Colonic mucosa (tissue), 4 donors: ENCODE data around the gene DEFB124. TPM values are rescaled to one million over a fixed set of nuclear protein-coding genes. Genes with fewer than 3 reads are reported as not detected.
A peak's percentile ranks its signal among the peaks of the same experiment; 100 is the strongest.

Source experiments
- DNase-seq: peaks from one replicate; pipeline ENCODE4 v3.0.0-alpha.2; 2020
- H3K27ac ChIP-seq: fragments of 200-600 bp; one replicate; pipeline ENCODE4 v1.8.0; 2021
- H3K27me3 ChIP-seq: fragments of 200-600 bp; one replicate; pipeline ENCODE4 v1.8.0; 2021
- H3K36me3 ChIP-seq: fragments of 200-600 bp; one replicate; pipeline ENCODE4 v1.8.0; 2021
- H3K4me1 ChIP-seq: fragments of 200-600 bp; one replicate; pipeline ENCODE4 v1.8.0; 2021; ENCODE audit warnings: mild to moderate bottlenecking
- H3K4me3 ChIP-seq: fragments of 200-600 bp; one replicate; pipeline ENCODE4 v1.8.0; 2021
- H3K9ac ChIP-seq, 2 donors: one replicate each; pipeline ENCODE4 v1.7.0; 2013; ENCODE audit warnings: control low read depth in 2 of 2, low read depth in 2 of 2, low read length in 2 of 2
- H3K9me3 ChIP-seq: fragments of 200-600 bp; one replicate; pipeline ENCODE4 v1.8.0; 2021
- intact Hi-C: fragments of 100-400 bp; cut with DNase I; formaldehyde crosslinking; loops from one replicate; pipeline ENCODE4 v1.14.1; 2022
- total RNA-seq, 2 donors: library from RNA; stranded (reverse); fragmentation: NEBNext Ultra II Directional in 1 of 2; extraction: Animal tissue kit (Norgen Biotek cat#: 25700) in 1 of 2; gene quantifications; one replicate each; pipeline ENCODE4 v1.2.1, GENCODE V29; 2021
- TF ChIP-seq, protein P1 (sequence below): fragments of 200-600 bp; IDR thresholded peaks from one replicate; pipeline ENCODE4 v1.8.0; 2022; ENCODE audit warnings: antibody characterized with exemption, mild to moderate bottlenecking
- donor health status: healthy.
- donor health status: DM: no; HTN: no; CAD: no.
- donor health status: DM: no; HTN: no; CAD: no.

The DEFB124 gene
- total RNA-seq, 2 donors from 2014 or later, result not detected

DNA sequence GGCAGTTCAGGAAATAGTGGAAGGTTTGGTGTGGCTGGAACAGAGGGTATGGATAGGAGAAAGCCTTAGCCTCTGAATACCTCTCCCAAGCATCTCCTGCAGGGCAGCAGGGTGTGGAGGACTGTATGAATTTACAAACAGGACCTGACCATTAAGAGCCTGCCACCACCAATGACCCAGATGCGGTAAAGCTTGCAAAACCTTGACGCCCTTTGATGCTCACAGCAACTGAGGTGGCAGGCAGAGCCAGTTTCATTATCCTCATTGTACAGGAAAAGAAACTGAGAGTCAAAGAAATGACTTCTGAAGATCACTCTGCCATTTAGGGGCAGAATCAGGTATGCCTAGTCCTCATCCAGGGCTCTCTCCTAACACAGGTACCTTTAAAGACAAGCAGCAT is 41.7 kb upstream of the DEFB124 start:
- Histone ChIP-seq H3K27ac (no peak overlapping the region), H3K36me3 (no peaks in the 10 kb centered on the region), H3K9ac (no peak overlapping the region), H3K4me3 (no peak overlapping the region), H3K27me3 (no peaks in the 10 kb centered on the region), H3K4me1 (peaks cover 16% of the 10 kb centered on the region), H3K9me3 (no peaks in the 10 kb centered on the region)
- no peak for DNase-seq
- TF ChIP-seq, protein P1, sequence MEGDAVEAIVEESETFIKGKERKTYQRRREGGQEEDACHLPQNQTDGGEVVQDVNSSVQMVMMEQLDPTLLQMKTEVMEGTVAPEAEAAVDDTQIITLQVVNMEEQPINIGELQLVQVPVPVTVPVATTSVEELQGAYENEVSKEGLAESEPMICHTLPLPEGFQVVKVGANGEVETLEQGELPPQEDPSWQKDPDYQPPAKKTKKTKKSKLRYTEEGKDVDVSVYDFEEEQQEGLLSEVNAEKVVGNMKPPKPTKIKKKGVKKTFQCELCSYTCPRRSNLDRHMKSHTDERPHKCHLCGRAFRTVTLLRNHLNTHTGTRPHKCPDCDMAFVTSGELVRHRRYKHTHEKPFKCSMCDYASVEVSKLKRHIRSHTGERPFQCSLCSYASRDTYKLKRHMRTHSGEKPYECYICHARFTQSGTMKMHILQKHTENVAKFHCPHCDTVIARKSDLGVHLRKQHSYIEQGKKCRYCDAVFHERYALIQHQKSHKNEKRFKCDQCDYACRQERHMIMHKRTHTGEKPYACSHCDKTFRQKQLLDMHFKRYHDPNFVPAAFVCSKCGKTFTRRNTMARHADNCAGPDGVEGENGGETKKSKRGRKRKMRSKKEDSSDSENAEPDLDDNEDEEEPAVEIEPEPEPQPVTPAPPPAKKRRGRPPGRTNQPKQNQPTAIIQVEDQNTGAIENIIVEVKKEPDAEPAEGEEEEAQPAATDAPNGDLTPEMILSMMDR, result no peak
- intact Hi-C loops, result no loop called here

DNA sequence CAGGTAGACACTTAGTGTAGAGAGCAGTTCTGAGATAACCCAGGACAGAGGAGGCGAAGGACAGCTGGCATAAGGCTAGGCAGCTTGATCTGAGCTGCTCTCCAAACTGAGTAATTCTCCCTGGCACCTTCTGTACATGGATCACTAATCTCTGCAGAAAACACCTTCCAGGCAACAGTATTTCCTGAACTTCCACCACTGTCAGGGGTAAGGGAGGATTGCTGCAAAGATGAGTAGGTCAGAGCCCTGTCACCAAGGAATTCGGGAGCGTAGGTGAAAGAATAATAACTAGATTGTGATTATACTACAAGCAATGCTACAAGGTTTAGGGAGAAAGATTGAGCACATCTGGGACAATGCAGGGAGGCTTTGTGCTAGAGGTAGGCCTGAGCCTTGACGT is 41.2 kb upstream of the DEFB124 start:
- H3K9ac ChIP-seq, result peak overlapping the region in 1 of 2 donors; percentile 29
- no peaks in the 10 kb centered on the region for H3K36me3 ChIP-seq
- no peak overlapping the region for H3K27ac ChIP-seq
- no peak overlapping the region for H3K4me3 ChIP-seq
- no peaks in the 10 kb centered on the region for H3K9me3 ChIP-seq
- intact Hi-C loops, result no loop called here
- no peak for DNase-seq
- H3K27me3 ChIP-seq, result no peaks in the 10 kb centered on the region
- peaks cover 16% of the 10 kb centered on the region for H3K4me1 ChIP-seq
- TF ChIP-seq, protein P1, result no peak

DNA sequence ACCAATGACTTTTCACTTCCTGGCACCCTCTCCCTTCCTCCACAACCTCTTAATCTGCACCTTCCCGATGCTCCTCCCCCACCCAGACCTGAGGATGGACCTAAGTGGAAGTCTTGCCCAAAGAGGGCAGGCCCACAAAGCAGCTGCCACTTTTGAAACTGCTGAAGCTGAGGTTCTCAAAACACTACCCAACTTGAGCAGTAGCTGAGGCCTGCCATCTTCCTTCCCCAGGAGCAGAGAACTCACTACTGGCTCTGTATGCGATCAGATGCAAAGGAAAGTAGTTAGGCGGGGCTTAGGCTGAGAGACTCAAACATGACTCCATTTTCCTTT is 40.8 kb upstream of the DEFB124 start:
- TF ChIP-seq, protein P1, result no peak
- Histone ChIP-seq H3K27me3 (no peaks in the 10 kb centered on the region), H3K9me3 (no peaks in the 10 kb centered on the region), H3K4me3 (peak overlapping the region; percentile 98), H3K36me3 (no peaks in the 10 kb centered on the region), H3K9ac (peak overlapping the region in 1 of 2 donors; percentile 29), H3K4me1 (peaks cover 16% of the 10 kb centered on the region), H3K27ac (no peak overlapping the region)
- intact Hi-C loops, result no loop called here
- no peak for DNase-seq

DNA sequence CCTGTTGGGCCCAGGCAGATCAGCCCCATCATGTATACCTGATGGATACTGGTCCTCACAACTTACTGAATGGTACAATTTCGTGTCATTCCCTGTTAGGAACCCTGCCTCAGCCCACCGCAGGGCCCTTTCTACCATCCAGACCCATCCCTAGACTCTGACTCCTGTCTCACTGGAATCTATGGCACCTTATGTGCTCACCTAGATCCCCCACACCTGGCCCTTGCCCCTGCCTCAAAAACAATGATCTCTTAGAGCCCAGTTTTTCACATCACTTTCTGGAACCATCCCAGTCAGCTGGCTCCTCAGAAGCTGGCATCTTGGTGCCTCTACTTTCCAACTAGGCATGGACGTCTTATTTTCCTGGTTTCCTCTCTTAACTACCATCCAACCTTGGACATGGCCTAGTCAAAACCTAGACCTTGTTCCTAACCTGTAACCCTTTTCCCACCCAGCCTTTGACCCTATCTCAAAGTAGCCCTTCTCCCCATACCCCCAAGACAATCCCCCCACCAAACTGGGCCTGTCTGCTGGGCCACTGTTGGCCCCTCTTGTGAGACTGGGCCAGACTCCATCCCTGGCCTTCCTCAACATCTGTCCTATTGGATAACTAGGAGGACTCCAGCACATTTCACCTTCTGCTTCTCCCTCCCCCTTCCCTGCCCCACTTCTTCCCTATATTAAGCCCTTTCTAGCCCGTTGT is 40.3 kb upstream of the DEFB124 start:
- Histone ChIP-seq H3K9me3 (no peaks in the 10 kb centered on the region), H3K9ac (peak overlapping the region; percentile 75 to 92), H3K27ac (peak overlapping the region; percentile 71), H3K36me3 (no peaks in the 10 kb centered on the region), H3K27me3 (no peaks in the 10 kb centered on the region), H3K4me1 (peaks cover 16% of the 10 kb centered on the region), H3K4me3 (peak overlapping the region; percentile 98)
- DNase-seq, result no peak
- intact Hi-C loops, result no loop called here
- TF ChIP-seq, protein P1, result no peak

DNA sequence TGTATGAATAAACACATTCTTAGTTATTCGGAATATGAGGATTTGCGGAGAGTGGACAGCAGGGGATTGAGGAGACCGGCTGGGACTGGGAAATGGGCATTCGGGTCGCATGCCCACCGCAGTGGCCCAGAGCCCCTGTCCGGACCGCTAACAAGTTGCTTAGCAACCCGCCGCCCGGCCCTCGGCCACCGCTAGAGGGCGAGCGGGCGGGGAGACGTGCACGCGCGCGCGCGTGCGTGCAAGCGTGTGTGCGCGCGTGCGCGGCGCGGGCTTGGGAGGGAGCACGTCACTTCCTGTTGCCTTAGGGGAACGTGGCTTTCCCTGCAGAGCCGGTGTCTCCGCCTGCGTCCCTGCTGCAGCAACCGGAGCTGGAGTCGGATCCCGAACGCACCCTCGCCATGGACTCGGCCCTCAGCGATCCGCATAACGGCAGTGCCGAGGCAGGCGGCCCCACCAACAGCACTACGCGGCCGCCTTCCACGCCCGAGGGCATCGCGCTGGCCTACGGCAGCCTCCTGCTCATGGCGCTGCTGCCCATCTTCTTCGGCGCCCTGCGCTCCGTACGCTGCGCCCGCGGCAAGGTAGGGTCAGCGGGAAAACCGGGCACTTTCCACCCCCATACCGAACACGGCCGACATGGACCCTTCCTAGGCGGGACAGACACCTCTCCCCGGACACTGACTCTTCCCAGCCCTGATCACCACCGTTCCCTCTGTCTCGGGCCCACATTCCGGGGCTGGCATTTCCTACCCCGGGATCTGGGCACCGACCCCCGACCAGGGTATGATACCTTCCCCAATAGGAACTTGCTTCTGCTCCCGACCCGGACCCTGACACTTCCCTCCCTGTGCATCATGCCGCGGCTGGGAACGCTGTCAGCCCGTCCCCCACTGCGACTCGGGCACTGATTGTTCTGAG is 39.5 kb upstream of the DEFB124 start, which contains the start of gene HM13:
TSS of gene HM13 (plus strand) at position 289 of the 918 bp plus-strand sequence. CDS start at position 399, 110 bp downstream.
- intact Hi-C loops, result no loop called here
- DNase-seq, result peak; percentile 92
- TF ChIP-seq, protein P1, result peak; percentile 95
- Histone ChIP-seq H3K9ac (peak within 1 kb of the TSS; percentile 75 to 92), H3K27me3 (no peaks in the 10 kb centered on the region), H3K4me3 (peak within 1 kb of the TSS; percentile 98), H3K4me1 (peaks cover 16% of the 10 kb centered on the region), H3K9me3 (no peaks in the 10 kb centered on the region), H3K27ac (peak within 1 kb of the TSS; percentile 71), H3K36me3 (no peaks in the 10 kb centered on the region)
